HG03571 (cell line): ENCODE measurements around the gene CLCN6.

Experiments
- ATAC-seq: cut with Tn5 transposase; IDR thresholded peaks from one replicate; pipeline ENCODE4 v1.9.1; 2021; ENCODE audit not compliant: unreplicated experiment

The CLCN6 gene

DNA sequence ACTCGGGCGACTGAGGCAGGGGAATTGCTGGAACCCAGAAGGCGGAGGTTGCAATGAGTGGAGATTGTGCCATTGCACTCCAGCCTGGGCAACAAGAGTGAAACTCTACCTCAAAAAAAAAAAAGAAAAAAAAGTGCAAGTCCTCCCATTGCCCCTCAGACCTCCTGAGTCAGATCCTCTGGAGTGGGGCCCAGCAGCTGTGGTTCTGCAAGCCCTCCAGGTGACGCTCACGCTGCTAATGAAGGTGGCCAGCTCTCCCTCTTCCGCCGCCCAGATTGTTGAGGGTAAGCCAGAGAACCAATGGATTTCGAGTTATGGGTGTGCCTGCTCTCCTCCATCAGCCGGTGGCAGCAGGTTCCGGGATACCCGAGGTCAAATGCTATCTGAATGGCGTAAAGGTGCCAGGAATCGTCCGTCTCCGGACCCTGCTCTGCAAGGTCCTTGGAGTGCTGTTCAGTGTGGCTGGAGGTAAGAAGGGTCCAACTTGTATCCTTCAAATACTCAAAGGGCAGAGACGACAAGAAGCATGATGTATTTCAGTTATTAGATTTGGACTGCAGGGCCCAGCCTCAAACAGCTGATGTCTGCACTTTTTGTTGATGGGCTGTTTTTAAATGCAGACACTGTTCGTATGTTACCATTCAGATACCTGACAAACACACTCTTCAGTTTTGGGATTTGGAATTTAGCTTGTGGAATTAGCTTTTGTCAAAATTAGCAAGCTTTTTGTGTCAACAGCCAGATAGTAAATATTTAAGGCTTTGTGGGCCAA, 17.6 kb downstream of the CLCN6 start:
- no peak for ATAC-seq

GRCh38 chr1:11825131-11825530, 19.1 kb downstream of the CLCN6 start:
- ATAC-seq: no peak

DNA sequence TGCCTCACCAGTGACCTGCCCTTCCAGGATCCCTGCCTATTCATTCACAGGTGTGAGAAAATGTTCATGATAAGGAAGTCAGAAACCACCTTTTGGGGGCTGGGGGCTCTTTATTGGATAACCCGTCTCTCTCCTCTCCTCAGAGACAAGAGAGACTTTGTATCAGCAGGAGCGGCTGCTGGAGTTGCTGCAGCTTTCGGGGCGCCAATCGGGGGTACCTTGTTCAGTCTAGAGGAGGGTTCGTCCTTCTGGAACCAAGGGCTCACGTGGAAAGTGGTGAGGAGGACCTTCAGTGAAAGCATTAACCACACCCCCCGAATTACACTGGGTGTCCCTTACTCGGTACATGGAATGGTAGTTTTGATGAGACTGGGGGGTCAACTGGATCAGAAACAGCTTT, 21.0 kb downstream of the CLCN6 start:
- no peak for ATAC-seq

DNA sequence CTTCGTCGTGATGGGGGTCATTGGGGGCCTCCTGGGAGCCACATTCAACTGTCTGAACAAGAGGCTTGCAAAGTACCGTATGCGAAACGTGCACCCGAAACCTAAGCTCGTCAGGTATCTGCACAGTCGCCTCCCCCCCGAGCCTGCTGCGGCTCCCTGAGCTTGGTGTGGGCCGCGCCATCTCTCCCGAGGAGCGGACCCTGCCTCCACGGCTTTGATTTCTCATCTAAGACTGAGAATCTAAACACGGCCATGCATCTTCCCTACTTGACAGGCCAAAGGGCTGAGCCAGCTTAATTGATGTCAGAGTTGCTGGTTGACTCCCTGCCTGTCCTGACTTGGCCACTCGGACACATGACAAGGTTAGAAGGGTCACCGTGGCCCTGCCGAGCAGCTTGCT, 22.5 kb downstream of the CLCN6 start:
- ATAC-seq: no peak

GRCh38 chr1:11831945-11832725, 26.1 kb downstream of the CLCN6 start:
- ATAC-seq: no peak

DNA sequence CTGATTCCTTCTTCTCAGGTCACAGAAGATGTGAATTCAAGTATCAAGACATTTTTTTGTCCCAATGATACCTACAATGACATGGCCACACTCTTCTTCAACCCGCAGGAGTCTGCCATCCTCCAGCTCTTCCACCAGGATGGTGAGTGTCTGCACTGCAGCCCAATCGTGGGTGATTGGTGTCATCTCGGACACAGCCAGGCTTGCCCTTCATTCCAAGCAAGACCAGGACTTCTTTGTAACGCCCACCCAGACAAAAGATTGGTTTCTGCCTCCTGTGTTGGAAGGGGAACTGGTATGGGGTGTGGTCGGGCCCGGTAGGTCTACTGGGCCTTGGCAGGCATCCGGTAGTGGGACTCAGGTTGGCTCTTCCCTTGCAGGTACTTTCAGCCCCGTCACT, 27.5 kb downstream of the CLCN6 start:
- ATAC-seq: no peak

DNA sequence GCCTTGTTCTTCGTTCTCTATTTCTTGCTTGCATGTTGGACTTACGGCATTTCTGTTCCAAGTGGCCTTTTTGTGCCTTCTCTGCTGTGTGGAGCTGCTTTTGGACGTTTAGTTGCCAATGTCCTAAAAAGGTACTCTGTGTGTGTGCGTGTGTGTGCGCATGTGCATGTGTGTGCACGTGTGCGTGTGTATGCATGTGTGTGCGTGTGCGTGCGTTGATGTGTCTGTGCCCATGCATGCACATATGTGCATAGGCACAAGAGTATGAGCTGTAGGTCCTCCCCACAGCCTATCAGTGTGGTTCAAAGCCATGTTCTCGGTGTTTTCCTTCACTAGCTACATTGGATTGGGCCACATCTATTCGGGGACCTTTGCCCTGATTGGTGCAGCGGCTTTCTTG, 27.9 kb downstream of the CLCN6 start:
- no peak for ATAC-seq

DNA sequence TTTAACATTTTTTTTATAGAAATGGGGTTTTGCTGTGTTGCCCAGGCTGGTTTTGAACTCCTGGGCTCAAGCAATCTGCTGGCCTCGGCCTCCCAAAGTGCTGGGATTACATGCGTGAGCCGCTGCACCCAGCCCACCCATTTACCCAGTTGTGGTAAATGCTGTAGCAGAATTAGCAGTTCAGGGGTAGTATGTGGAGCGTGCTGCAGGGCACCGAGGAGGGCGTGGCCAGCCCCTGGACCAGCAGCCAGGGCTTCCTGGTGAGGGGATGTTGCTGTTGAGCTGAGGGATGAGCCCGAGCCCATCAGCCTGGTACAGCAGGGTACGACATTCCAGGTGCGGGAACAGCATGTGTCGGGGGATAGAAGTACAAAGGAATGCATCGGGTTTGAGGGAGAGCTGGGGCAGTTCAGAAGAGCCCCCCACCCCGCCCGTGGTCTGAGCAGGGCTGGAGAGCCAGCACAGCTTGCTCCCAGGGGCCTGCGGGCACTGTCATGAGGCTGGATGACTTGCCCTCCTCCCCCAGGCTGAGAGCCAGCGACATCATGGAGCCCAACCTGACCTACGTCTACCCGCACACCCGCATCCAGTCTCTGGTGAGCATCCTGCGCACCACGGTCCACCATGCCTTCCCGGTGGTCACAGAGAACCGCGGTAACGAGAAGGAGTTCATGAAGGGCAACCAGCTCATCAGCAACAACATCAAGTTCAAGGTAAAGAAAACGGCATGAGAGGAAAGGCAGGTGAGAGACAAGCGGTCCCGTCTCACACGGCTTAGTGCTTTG, 29.6 kb downstream of the CLCN6 start:
- no peak for ATAC-seq

DNA sequence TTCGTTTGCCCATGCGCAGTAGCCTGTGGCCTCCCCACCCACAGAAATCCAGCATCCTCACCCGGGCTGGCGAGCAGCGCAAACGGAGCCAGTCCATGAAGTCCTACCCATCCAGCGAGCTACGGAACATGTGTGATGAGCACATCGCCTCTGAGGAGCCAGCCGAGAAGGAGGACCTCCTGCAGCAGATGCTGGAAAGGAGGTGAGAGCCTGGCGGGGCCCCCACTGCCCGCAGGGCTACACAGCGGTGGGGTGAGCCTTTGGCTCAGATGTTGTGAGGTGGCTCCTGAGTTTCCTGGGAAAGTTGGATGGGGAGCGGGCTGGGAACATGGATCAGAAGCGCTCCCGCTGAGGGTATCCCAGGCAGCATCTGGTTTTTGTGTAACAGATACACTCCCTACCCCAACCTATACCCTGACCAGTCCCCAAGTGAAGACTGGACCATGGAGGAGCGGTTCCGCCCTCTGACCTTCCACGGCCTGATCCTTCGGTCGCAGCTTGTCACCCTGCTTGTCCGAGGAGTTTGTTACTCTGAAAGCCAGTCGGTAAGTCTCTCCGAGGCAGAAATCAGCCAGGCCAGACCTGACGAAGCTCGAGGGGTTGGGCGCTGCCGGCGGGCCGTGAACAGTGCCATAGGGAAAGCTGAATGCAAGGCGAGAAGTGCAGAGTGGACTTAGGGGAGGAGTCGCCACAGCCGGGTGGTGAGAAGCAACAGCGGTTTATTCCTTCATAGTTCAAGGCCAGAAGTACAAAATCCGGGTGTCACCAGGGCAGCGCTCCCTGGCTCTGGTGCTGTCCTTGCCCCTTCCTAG, 31.2 kb downstream of the CLCN6 start:
- no peak for ATAC-seq

DNA sequence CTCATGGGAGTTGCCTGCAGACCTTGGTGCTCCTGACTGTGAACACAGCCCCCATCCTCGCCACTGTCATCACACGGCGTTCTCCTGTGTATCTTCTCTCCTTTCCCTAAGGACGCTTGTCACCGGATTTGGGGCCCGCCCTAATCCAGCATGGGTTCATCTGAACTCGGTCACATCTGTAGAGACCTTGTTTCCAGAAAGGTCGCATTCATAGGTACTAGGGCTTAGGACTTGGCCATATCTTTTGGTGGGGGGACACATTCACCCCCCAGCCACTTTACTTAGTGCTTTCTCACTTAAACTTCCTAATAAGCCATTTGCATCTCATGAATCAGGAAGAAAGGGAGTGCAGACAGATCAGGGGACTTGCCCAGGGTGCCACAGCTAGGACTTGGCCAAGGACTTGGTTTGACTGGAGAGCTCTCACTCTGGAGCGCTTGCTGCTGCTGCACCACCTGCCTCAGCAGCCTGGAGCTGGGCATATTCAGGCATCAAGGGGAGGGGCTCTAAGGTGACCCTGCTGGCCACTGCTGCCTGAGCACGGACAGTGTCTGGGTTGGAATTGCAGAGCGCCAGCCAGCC, 31.9 kb downstream of the CLCN6 start:
- no peak for ATAC-seq

- no peak for ATAC-seq
Observed at GRCh38 chr1:11838349-11839272, 32.6 kb downstream of the CLCN6 start.

DNA sequence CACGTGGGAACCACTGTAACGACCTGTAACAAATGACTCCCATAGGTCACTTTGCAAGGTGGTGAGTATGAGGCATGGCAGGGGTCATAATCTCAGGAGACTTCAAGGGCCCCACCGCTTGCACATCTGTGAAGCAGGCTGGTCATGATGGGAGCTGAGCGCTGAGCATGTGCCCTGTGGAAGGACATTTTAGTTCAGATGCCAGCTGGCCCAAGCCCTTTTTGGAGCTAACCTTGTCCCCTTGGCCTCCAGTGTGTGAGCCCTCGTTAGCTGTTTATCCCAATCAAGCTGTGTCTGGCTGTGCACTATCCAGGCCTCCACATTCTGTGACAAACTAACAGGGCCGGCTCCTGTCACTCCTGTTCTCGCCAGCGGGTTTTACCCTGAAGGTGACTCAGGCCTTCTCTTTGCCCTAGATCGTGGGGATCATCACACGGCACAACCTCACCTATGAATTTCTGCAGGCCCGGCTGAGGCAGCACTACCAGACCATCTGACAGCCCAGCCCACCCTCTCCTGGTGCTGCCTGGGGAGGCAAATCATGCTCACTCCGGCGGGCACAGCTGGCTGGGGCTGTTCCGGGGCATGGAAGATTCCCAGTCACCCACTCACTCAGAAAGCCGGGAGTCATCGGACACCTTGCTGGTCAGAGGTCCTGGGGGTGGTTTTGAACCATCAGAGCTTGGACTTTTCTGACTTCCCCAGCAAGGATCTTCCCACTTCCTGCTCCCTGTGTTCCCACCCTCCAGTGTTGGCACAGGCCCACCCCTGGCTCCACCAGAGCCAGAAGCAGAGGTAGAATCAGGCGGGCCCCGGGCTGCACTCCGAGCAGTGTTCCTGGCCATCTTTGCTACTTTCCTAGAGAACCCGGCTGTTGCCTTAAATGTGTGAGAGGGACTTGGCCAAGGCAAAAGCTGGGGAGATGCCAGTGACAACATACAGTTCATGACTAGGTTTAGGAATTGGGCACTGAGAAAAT, 34.0 kb downstream of the CLCN6 start:
- no peak for ATAC-seq

- ATAC-seq: no peak
Observed at GRCh38 chr1:11841245-11842153, 35.5 kb downstream of the CLCN6 start.

- no peak for ATAC-seq
Observed at GRCh38 chr1:11842154-11843041, 36.4 kb downstream of the CLCN6 start.

DNA sequence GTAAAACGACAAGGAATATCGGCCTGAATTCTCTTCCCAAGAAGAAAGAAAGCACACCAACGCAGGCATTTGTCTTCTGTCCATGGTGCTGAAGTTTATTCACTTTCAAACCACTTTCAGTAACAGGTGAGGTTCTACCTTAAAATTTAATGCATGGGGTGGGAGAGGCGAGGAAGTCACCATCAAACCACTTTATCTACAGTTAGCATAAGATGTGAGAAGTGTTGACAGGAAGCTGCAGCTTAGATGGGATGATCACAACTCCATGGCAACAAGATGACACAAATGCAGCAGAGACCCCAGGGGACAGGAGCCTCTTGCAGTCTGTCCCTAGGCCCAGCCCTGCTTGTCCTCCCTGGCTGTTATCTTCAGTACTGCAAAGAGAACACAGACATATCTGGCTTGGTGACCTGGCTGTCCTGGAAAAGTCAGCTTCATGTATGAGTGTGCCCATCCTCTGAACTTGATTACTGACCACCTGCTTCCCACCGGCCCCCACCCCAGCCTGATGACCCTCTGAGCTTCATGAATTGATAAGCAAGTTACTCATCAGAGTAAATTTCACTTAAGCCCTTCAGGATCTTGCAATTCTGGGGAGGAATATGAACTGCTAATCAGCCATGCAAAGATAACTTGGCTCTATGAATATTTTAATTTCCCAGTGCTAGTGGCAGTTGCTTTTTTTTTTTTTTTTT, 39.8 kb downstream of the CLCN6 start:
- no peak for ATAC-seq
